GM21447 (cell line): ENCODE results near the gene MYH7.
"Not testable (repeated sequence)": the region's sequence is repeated elsewhere in the genome, so short reads cannot be mapped to it uniquely, and the experiment has no call there.

Source experiments
- ATAC-seq: cut with Tn5 transposase; IDR thresholded peaks from one replicate; pipeline ENCODE4 v1.9.1; 2021; ENCODE audit not compliant: unreplicated experiment

MYH7 gene

GRCh38 chr14:23408307-23408630 lies 27.2 kb downstream of the MYH7 start:
- ATAC-seq, result no peak

- no peak for ATAC-seq
Measured at GRCh38 chr14:23407516-23408306, 27.7 kb downstream of the MYH7 start, which contains the start of gene MYH6. Gene MYH6, minus strand, starts transcription at chr14:23408273. Its CDS starts 1,050 bp downstream, at chr14:23407223.

- no peak for ATAC-seq
Measured at GRCh38 chr14:23406725-23407355, 28.6 kb downstream of the MYH7 start.

GRCh38 chr14:23406244-23406643 lies 29.2 kb downstream of the MYH7 start:
- ATAC-seq, result no peak

DNA sequence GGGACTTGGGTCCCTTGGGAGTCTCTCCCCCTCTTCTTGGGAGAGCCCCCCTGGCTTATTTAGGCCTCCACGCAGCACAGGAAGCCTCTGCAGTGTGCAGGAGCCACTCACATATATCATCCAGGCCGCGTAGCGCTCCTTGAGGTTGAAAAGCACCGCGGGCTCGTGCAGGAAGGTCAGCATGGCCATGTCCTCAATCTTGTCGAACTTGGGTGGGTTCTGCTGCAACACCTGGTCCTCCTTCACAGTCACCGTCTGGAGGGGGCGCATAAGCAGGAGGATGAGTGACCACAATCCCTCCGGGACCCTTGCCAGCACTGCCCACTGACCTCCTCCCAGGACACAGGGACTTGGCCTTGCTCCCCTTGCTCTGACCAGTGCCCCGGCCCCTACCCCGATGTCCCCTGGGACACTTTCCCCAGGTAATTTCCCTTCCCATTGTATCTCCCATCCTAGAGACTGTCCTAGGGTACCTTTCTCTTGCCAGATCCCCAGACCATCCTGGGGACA lies 29.9 kb downstream of the MYH7 start:
- no peak for ATAC-seq

GRCh38 chr14:23405096-23405495 lies 30.4 kb downstream of the MYH7 start:
- no peak for ATAC-seq

GRCh38 chr14:23404331-23404900 lies 31.0 kb downstream of the MYH7 start:
- no peak for ATAC-seq

DNA sequence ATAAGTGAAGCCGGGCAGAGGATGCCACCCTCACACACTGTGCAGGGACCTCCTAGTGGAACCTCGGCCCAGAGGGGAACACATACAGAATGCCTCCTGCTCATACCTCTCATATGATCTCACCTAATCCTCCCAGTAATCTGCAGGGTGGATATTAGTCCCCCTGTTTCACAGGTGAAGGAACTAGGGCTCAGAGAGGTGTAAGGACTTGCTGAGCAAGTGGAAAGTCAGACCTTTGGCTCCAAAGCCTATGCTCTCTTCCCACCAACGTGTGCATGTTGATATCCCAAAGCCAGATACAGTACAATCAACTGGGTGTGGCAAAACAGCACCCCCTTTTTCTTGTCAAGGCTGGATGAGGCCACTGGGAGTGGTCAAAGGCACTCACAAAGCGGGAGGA lies 31.6 kb downstream of the MYH7 start:
- ATAC-seq, result no peak

DNA sequence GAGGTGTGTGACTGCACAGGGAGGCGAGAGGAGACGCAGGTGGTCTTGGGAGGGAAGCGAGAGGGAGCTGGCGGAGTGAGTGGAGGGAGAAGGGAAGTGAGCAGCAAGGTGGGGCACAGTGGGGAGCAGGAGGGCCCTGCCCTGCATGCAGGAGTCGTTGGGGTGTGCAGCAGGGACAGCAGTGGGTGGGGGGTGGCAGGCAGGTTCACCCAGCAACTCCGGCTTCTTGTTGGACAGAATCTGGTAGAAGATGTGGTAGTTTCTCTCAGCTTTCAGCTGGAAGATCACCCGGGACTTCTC lies 32.4 kb downstream of the MYH7 start:
- no peak for ATAC-seq

- ATAC-seq, result no peak
Measured at GRCh38 chr14:23402296-23403138, 32.9 kb downstream of the MYH7 start.

GRCh38 chr14:23401291-23401690 lies 34.2 kb downstream of the MYH7 start:
- ATAC-seq, result no peak

GRCh38 chr14:23400496-23401149 lies 34.8 kb downstream of the MYH7 start:
- not testable (repeated sequence) for ATAC-seq

DNA sequence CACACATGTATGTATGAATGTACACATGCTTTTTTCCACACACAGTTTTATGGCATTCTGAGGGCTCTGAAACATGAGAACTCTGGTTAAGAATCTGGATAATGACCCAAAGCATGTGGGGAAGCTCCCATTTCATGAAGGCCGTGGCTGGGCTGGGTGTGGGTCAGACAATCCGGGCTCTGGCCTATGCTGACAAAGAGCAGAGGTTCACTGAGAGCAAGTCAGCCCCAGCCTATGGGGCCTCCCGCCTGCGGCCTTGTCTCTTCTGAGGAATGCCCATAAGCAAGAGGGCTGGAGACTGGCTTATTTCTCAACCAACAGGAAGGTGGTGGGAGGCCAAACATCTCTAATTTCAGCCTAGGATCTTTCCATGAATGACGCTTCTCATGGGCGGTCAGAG lies 35.9 kb downstream of the MYH7 start:
- no peak for ATAC-seq

- no peak for ATAC-seq
Measured at GRCh38 chr14:23399136-23399535, 36.3 kb downstream of the MYH7 start.

DNA sequence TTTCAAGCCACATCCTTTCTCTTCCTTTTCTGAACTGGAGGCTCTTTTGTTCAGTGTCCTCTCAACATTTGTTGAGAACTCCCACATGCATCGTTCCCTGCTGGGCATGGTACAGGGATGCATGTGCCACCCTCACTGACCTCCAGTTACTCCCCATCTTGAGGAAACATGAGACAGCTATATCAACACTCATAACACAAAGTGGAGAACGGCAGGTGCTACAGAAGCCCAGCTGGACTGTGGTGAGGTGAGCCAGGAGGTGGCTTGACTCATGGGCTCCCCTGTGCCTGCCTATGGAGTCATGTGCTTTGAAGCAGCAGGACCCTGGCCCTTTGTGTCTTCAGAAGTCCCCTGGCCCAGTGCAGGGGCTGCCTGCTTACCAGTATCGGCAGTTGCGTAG lies 37.1 kb downstream of the MYH7 start:
- ATAC-seq, result no peak

GRCh38 chr14:23396781-23397407 lies 38.6 kb downstream of the MYH7 start:
- no peak for ATAC-seq

DNA sequence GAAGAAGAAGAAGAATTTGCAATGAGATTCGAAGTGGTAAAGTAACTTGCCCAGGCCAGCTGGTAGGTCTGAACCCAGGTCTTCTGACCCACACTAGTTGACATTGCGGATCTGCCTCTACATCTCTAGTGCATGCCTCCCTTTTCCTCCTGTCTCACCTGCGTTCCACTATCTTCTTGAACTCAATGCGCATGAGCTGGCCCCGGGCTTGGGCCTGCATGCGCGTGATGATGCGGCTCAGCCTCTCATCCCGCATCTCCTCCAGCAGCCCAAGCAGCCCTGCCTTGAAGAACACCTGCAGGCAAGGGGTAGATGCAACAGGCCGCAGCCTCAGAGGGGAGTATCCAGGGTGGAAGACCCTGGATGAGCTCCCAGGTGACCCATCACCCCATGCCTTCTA lies 39.3 kb downstream of the MYH7 start:
- ATAC-seq, result no peak

DNA sequence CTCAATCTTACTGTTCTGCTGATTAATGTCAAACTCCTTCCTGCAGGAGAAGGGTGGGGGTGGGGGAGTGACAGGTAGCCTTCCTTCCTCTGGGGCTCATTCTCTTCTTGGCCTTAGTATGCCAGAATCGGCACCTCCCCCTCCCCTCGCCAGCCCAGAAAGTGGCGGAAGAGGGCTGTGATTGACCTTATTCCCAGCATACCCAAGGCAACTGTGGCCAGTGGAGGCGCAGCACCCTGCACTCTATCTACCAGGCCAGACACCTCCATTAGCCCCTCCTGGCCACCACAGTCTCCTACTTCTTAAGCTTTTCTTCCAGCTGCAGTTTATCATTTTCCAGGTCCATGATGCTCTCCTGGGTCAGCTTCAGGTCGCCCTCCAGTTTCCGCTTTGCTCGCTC lies 42.8 kb downstream of the MYH7 start:
- ATAC-seq, result no peak

DNA sequence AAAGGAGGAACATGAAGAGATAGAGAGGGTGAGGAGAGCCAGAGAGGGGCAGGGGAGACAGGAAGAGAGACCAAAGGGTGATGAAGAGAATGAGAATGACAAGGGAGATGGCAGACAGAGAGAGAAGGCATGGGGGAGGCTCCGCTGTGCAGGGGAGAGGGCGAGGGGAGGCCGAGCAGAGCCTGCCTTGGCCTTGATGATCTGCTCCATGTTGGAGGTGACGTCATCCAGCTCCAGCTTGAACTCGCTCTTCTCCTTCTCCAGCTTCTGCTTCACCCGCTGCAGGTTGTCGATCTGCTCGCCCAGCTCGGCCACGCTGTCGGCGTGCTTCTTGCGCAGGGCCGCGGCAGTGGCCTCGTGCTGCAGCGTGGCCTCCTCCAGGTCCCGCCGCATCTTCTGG lies 45.6 kb downstream of the MYH7 start:
- not testable (repeated sequence) for ATAC-seq

DNA sequence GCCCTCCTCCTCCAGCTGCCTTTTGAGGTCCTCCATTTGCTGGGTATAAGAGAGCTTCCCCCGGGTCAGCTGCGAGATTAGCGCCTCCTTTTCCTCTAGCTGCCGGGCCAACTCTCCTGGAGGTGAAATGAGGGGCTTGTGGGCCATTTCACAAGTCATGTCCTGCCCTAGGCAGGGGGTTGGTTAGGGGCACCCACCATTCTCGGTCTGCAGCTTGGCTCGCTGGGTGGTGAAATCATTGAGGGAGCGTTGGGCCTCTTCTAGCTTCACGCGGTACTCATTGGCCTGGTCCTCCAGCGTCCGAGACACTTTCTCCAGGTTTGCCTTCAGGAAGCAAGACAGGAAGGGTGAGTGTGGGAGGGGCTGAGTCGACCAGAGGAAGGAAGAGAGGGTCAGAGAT lies 46.1 kb downstream of the MYH7 start:
- no peak for ATAC-seq

DNA sequence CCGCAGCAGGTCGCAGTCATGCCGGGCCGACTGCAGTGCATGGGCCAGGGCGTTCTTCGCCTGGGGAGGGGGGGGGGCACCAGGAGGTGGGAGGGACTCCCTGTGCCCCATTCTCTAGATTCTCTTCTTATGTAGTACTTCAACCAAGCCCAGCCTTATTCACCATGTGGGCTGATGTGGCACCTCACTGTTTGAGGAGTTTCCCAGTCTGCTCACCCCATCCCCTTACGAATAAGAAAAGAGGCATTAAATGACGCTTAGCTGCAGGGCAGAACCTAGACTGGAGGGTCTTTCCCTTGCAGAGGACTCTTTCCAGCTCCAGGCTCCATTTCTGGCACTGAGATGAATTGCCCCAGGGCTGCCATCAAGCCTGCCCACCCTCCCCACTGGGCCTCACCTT lies 46.5 kb downstream of the MYH7 start:
- no peak for ATAC-seq
